22Rv1 (cell line): ENCODE data around the gene ZNF3.

Source experiments
- CTCF ChIP-seq: fragments of 450-650 bp; IDR thresholded peaks from 2 replicates; pipeline ENCODE4 v1.5.1; 2017; ENCODE audit warnings: mild to moderate bottlenecking
- ZFX ChIP-seq: fragments of 450-650 bp; IDR thresholded peaks from 2 replicates; pipeline ENCODE4 v1.6.1; 2017; ENCODE audit warnings: antibody characterized with exemption, borderline replicate concordance

GRCh38 chr7:100090527-100091410 lies 9.2 kb upstream of the ZNF3 start:
- TF ChIP-seq CTCF (no peak), ZFX (no peak)
